K562 (cell line): ENCODE data around the gene ARL4D. TPM values are rescaled to one million over a fixed set of nuclear protein-coding genes. Genes with fewer than 3 reads are reported as not detected.

Experiments
- CXXC5 ChIP-seq: fragments of 250-450 bp; sonication (Bioruptor Pico); IDR thresholded peaks from 2 replicates; pipeline ENCODE4 v1.8.0; 2022; ENCODE audit warnings: inconsistent platforms, mild to moderate bottlenecking, moderate library complexity
- E2F6 ChIP-seq, 2 experiments: IDR thresholded peaks; 2 replicates each; pipeline ENCODE4 v1.6.1; 2011; ENCODE audit warnings: borderline replicate concordance in 1 of 2, control low read depth in 1 of 2, low read depth in 1 of 2, low read length in 1 of 2, mild to moderate bottlenecking in 1 of 2, mixed read lengths in 1 of 2, moderate library complexity in 1 of 2; ENCODE audit not compliant: insufficient read depth in 1 of 2, insufficient read length in 1 of 2, poor library complexity in 1 of 2, severe bottlenecking in 1 of 2; ENCODE audit errors: extremely low read depth in 1 of 2
- EWSR1 ChIP-seq: fragments of 450-650 bp; IDR thresholded peaks from 2 replicates; pipeline ENCODE4 v1.6.1; 2018; ENCODE audit warnings: borderline replicate concordance, mild to moderate bottlenecking, low read depth, moderate library complexity; ENCODE audit not compliant: partially characterized antibody
- PHF8 ChIP-seq: fragments of 200-600 bp; sonication (generic); IDR thresholded peaks from 2 replicates; pipeline ENCODE4 v1.6.1; 2012; ENCODE audit warnings: mixed run types, mild to moderate bottlenecking, inconsistent platforms, low read length, moderate library complexity, borderline replicate concordance
- RBBP5 ChIP-seq: fragments of 200-600 bp; sonication (generic); IDR thresholded peaks from 2 replicates; pipeline ENCODE4 v1.6.1; 2012; ENCODE audit warnings: borderline replicate concordance, mild to moderate bottlenecking, low read length, control low read depth, inconsistent platforms; ENCODE audit not compliant: insufficient read depth, poor library complexity, severe bottlenecking
- SETDB1 ChIP-seq: IDR thresholded peaks from one replicate; pipeline ENCODE4 v1.6.1; 2012; ENCODE audit warnings: low read length, control low read depth, inconsistent platforms
- U2AF2 ChIP-seq: fragments of 200-400 bp; formaldehyde crosslinking; optimal IDR thresholded peaks from 2 replicates; pipeline ENCODE3; 2017; ENCODE audit warnings: low read depth, mild to moderate bottlenecking, low read length
- ZNF146 ChIP-seq: IDR thresholded peaks from one replicate; pipeline ENCODE4 v1.6.1; 2018; ENCODE audit warnings: missing compliant biosample characterization; ENCODE audit not compliant: unreplicated experiment
- ZNF778 ChIP-seq: fragments of 450-650 bp; formaldehyde crosslinking; IDR thresholded peaks from 2 replicates; pipeline ENCODE4 v1.4.0; 2020; ENCODE audit warnings: mild to moderate bottlenecking, moderate library complexity
- ZSCAN29 ChIP-seq: fragments of 450-650 bp; IDR thresholded peaks from 2 replicates; pipeline ENCODE4 v1.6.1; 2017
- polyA plus RNA-seq, 8 experiments: library from polyadenylated mRNA; depleted of rRNA in 4 of 8; stranded (reverse) in 5 of 8; unstranded in 3 of 8; fragments of >200 nt; fragmentation: Nextera tagmentation in 2 of 8; fragmentation: Illumina TruSeq in 1 of 8; extraction: Ambion mirVana in 2 of 8; extraction: Trizol in 1 of 8; gene quantifications; 2 replicates each; pipeline versions ENCODE4 v1.2.1 to v1.2.3, GENCODE V29; 2011 to 2014; ENCODE audit warnings: inconsistent platforms in 1 of 8, missing spikeins in 1 of 8
- total RNA-seq, 7 experiments: library from RNA; depleted of rRNA in 6 of 7; stranded (reverse); fragments of >200 nt in 6 of 7; fragmentation: Illumina TruSeq in 2 of 7; extraction: Trizol in 2 of 7; gene quantifications; 2 replicates each; pipeline versions ENCODE4 v1.2.1 to v1.2.3, GENCODE V29; 2011 to 2021; ENCODE audit warnings: low replicate concordance in 1 of 7
- TF ChIP-seq, protein P1 (sequence below): sonication (generic); formaldehyde crosslinking; IDR thresholded peaks from 2 replicates; pipeline ENCODE4 v1.8.0; 2023; ENCODE audit warnings: missing genetic modification reagents, mild to moderate bottlenecking, borderline replicate concordance
- TF ChIP-seq, protein P2 (sequence below): fragments of 250-450 bp; sonication (Bioruptor Pico); IDR thresholded peaks from 2 replicates; pipeline ENCODE4 v1.5.0; 2022; ENCODE audit warnings: mild to moderate bottlenecking
- TF ChIP-seq, protein P3 (sequence below): fragments of 450-650 bp; formaldehyde crosslinking; IDR thresholded peaks from 2 replicates; pipeline ENCODE4 v1.4.0; 2022; ENCODE audit warnings: missing genetic modification characterization
- TF ChIP-seq, protein P4 (sequence below): fragments of 250-450 bp; sonication (Bioruptor Pico); IDR thresholded peaks from 2 replicates; pipeline ENCODE4 v1.4.0; 2020

The ARL4D gene
- total and polyA plus RNA-seq, 9 of the 15 experiments (the other 6 are each of a cell fraction or from before 2014, with no cell fraction given): 0.07 to 0.53 (median 0.28) TPM; not detected in 1

DNA sequence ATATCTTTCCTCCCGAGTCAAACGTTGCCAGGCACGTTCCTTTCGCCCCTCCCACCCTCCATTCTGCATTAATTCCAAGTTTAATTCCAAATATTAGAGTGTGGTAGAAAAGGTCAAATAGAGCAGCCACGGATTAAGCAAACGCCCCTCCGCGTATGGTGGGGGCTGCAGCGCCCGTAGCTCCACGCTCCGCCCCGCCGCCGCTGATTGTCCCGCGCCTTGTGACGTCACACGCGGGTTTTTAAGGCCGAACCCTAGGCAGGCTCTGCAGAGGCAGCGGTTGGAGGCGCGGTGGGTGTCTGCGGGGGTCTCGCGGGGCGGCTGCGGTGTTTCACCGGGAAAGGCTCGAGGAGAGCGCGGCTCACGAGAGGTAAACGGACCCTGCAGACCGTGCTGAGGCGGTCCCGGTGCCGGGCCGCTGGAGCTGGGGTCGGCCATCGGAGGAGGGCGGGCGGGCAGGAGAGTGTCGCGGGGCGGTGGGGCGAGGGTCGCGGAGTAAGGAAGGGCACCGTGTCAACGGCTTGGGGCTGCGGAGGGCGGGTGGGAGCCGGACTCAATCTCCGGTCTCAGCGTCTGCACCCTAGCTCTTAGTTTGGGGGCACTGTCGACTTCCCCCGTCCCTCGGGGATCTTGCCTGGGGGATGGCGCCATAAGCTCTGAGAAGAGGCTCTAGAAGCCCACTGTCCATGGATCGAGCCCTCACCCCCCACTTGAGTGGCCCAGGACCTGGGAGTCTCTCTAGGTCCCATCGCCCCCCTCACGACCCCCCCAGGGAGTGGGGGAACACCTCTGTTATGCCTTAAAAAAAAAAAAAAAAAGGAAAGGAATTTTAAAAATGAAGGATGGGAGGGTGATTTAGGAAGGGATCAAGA is at the start of gene ARL4D (continued):
- TF ChIP-seq, protein P1, sequence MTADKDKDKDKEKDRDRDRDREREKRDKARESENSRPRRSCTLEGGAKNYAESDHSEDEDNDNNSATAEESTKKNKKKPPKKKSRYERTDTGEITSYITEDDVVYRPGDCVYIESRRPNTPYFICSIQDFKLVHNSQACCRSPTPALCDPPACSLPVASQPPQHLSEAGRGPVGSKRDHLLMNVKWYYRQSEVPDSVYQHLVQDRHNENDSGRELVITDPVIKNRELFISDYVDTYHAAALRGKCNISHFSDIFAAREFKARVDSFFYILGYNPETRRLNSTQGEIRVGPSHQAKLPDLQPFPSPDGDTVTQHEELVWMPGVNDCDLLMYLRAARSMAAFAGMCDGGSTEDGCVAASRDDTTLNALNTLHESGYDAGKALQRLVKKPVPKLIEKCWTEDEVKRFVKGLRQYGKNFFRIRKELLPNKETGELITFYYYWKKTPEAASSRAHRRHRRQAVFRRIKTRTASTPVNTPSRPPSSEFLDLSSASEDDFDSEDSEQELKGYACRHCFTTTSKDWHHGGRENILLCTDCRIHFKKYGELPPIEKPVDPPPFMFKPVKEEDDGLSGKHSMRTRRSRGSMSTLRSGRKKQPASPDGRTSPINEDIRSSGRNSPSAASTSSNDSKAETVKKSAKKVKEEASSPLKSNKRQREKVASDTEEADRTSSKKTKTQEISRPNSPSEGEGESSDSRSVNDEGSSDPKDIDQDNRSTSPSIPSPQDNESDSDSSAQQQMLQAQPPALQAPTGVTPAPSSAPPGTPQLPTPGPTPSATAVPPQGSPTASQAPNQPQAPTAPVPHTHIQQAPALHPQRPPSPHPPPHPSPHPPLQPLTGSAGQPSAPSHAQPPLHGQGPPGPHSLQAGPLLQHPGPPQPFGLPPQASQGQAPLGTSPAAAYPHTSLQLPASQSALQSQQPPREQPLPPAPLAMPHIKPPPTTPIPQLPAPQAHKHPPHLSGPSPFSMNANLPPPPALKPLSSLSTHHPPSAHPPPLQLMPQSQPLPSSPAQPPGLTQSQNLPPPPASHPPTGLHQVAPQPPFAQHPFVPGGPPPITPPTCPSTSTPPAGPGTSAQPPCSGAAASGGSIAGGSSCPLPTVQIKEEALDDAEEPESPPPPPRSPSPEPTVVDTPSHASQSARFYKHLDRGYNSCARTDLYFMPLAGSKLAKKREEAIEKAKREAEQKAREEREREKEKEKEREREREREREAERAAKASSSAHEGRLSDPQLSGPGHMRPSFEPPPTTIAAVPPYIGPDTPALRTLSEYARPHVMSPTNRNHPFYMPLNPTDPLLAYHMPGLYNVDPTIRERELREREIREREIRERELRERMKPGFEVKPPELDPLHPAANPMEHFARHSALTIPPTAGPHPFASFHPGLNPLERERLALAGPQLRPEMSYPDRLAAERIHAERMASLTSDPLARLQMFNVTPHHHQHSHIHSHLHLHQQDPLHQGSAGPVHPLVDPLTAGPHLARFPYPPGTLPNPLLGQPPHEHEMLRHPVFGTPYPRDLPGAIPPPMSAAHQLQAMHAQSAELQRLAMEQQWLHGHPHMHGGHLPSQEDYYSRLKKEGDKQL: no peak
- TF ChIP-seq ZSCAN29 (no peak), ZNF778 (CRISPR knock-in tag) (no peak), PHF8 (peak; percentile 50; the same call in 1 of the 2 replicates), CXXC5 (CRISPR knock-in tag) (peak; percentile 50), SETDB1 (no peak), RBBP5 (no peak), U2AF2 (no peak), ZNF146 (CRISPR knock-in tag) (no peak), E2F6 (IDR thresholded peaks at IDR 0.05; ENCODE audit: borderline replicate concordance in 1 of 2, extremely low read depth in 1 of 2, insufficient read depth in 1 of 2, insufficient read length in 1 of 2, low read depth in 1 of 2, low read length in 1 of 2, poor library complexity in 1 of 2, severe bottlenecking in 1 of 2) (no peak), EWSR1 (no peak)
- TF ChIP-seq, protein P2, sequence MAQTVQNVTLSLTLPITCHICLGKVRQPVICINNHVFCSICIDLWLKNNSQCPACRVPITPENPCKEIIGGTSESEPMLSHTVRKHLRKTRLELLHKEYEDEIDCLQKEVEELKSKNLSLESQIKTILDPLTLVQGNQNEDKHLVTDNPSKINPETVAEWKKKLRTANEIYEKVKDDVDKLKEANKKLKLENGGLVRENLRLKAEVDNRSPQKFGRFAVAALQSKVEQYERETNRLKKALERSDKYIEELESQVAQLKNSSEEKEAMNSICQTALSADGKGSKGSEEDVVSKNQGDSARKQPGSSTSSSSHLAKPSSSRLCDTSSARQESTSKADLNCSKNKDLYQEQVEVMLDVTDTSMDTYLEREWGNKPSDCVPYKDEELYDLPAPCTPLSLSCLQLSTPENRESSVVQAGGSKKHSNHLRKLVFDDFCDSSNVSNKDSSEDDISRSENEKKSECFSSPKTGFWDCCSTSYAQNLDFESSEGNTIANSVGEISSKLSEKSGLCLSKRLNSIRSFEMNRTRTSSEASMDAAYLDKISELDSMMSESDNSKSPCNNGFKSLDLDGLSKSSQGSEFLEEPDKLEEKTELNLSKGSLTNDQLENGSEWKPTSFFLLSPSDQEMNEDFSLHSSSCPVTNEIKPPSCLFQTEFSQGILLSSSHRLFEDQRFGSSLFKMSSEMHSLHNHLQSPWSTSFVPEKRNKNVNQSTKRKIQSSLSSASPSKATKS (CRISPR knock-in tag): no peak
- TF ChIP-seq, protein P3, sequence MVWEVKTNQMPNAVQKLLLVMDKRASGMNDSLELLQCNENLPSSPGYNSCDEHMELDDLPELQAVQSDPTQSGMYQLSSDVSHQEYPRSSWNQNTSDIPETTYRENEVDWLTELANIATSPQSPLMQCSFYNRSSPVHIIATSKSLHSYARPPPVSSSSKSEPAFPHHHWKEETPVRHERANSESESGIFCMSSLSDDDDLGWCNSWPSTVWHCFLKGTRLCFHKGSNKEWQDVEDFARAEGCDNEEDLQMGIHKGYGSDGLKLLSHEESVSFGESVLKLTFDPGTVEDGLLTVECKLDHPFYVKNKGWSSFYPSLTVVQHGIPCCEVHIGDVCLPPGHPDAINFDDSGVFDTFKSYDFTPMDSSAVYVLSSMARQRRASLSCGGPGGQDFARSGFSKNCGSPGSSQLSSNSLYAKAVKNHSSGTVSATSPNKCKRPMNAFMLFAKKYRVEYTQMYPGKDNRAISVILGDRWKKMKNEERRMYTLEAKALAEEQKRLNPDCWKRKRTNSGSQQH (CRISPR knock-in tag): no peak
- TF ChIP-seq, protein P4, sequence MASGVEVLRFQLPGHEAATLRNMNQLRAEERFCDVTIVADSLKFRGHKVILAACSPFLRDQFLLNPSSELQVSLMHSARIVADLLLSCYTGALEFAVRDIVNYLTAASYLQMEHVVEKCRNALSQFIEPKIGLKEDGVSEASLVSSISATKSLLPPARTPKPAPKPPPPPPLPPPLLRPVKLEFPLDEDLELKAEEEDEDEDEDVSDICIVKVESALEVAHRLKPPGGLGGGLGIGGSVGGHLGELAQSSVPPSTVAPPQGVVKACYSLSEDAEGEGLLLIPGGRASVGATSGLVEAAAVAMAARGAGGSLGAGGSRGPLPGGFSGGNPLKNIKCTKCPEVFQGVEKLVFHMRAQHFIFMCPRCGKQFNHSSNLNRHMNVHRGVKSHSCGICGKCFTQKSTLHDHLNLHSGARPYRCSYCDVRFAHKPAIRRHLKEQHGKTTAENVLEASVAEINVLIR: peak; percentile 53; the same call in 1 of the 2 replicates
